OCI-LY7 (cell line): ENCODE data around the gene FRMD1. TPM values are rescaled to one million over a fixed set of nuclear protein-coding genes. Genes with fewer than 3 reads are reported as not detected.
"Not testable (repeated sequence)": the region's sequence is repeated elsewhere in the genome, so short reads cannot be mapped to it uniquely, and the experiment has no call there.

Experiments used
- BruUV-seq: library from RNA; stranded (reverse); fragments of 400-500 nt; replicated peaks from 2 replicates; lab custom pipeline; 2021; lab: Mats Ljungman, UMichigan
- CTCF ChIA-PET: fragments of 300-600 bp; sonication (Branson Sonifier 250); formaldehyde crosslinking; loops from one replicate; lab custom pipeline; 2022; ENCODE audit warnings: antibody characterized with exemption; ENCODE audit not compliant: unreplicated experiment; lab: Charles Lee
- POLR2A ChIA-PET: fragments of 300-600 bp; sonication (Branson Sonifier 250); formaldehyde crosslinking; loops from one replicate; lab custom pipeline; 2022; ENCODE audit warnings: antibody characterized with exemption; lab: Charles Lee
- DNase-seq: peaks from one replicate; pipeline ENCODE4 v3.0.0-alpha.2; 2015; ENCODE audit warnings: low spot score
- H2AFZ ChIP-seq: fragments of 200-600 bp; sonication (generic), shearing (Covaris generic); 2 replicates; pipeline ENCODE4 v1.6.1; 2014; ENCODE audit warnings: mild to moderate bottlenecking, antibody characterized with exemption, low read length, moderate library complexity
- H3K27ac ChIP-seq: fragments of 200-600 bp; sonication (generic); 2 replicates; pipeline ENCODE4 v1.5.1; 2014; ENCODE audit warnings: mixed run types, low read depth, mild to moderate bottlenecking, moderate library complexity, low read length, inconsistent platforms; ENCODE audit not compliant: poor library complexity, severe bottlenecking
- H3K36me3 ChIP-seq: fragments of 200-600 bp; sonication (generic); 2 replicates; pipeline ENCODE4 v1.6.1; 2014; ENCODE audit warnings: mild to moderate bottlenecking, antibody characterized with exemption, low read length, moderate library complexity, mixed read lengths; ENCODE audit not compliant: insufficient read depth
- H3K4me1 ChIP-seq: fragments of 200-600 bp; sonication (generic); 2 replicates; pipeline ENCODE4 v1.5.1; 2014; ENCODE audit warnings: mild to moderate bottlenecking, low read length; ENCODE audit not compliant: insufficient read depth, poor library complexity, severe bottlenecking
- H3K4me2 ChIP-seq: fragments of 200-600 bp; sonication (generic); 2 replicates; pipeline ENCODE4 v1.6.1; 2014; ENCODE audit warnings: mild to moderate bottlenecking, low read length
- H3K4me3 ChIP-seq: fragments of 200-600 bp; sonication (generic); 2 replicates; pipeline ENCODE4 v1.5.1; 2014; ENCODE audit warnings: mild to moderate bottlenecking, low read depth, low read length; ENCODE audit not compliant: poor library complexity, severe bottlenecking
- H3K79me2 ChIP-seq: fragments of 200-600 bp; sonication (generic); 2 replicates; pipeline ENCODE4 v1.6.1; 2016; ENCODE audit warnings: low read depth, mild to moderate bottlenecking, low read length, moderate library complexity, mixed read lengths; ENCODE audit not compliant: insufficient read depth
- H3K9me2 ChIP-seq: fragments of 200-600 bp; sonication (generic); 2 replicates; pipeline ENCODE4 v1.6.1; 2016; ENCODE audit warnings: mild to moderate bottlenecking, low read length, mixed read lengths; ENCODE audit not compliant: insufficient read depth
- H3K9me3 ChIP-seq: fragments of 200-600 bp; sonication (generic); 2 replicates; pipeline ENCODE4 v1.6.1; 2014; ENCODE audit warnings: mild to moderate bottlenecking, mixed run types, low read length, mixed read lengths
- H4K20me1 ChIP-seq: fragments of 200-600 bp; sonication (generic); 2 replicates; pipeline ENCODE4 v1.6.1; 2014; ENCODE audit warnings: mild to moderate bottlenecking, antibody characterized with exemption, low read length, moderate library complexity, mixed read lengths; ENCODE audit not compliant: insufficient read depth
- CTCF ChIP-seq: fragments of 200-600 bp; sonication (generic); conservative IDR thresholded peaks from 2 replicates; pipeline ENCODE4 v1.5.1; 2014; ENCODE audit warnings: mild to moderate bottlenecking, antibody characterized with exemption, low read length, moderate library complexity, mixed read lengths
- EZH2phosphoT487 ChIP-seq: fragments of 200-600 bp; sonication (generic); IDR thresholded peaks from 2 replicates; pipeline ENCODE4 v1.6.1; 2018; ENCODE audit warnings: low read depth, borderline replicate concordance, mild to moderate bottlenecking, mixed run types, antibody characterized with exemption, low read length, moderate library complexity, mixed read lengths
- intact Hi-C: fragments of 100-400 bp; cut with micrococcal nuclease; formaldehyde crosslinking; loops from one replicate; pipeline ENCODE4 v1.10.0; 2022; ENCODE audit not compliant: unreplicated experiment
- total RNA-seq, 2 experiments: library from RNA; depleted of rRNA in 1 of 2; stranded (reverse); fragments of >200 nt in 1 of 2; shearing (Covaris generic) in 1 of 2; gene quantifications; 2 replicates each; pipeline ENCODE4 v1.2.3, GENCODE V29; 2014 to 2022

Gene FRMD1
- total RNA-seq, 2 experiments from 2014 or later, result not detected

- no TSS peak for BruUV-seq
- POLR2A ChIA-PET, result no interaction called here
- Histone ChIP-seq H3K36me3 (no peaks in the 10 kb centered on the region), H2AFZ (no peak overlapping the region), H3K27ac (no peak overlapping the region), H3K4me2 (no peak overlapping the region), H3K9me2 (no peaks in the 10 kb centered on the region), H4K20me1 (no peaks in the 10 kb centered on the region), H3K79me2 (no peaks in the 10 kb centered on the region), H3K9me3 (no peaks in the 10 kb centered on the region), H3K4me1 (no peaks in the 10 kb centered on the region), H3K4me3 (no peak overlapping the region)
- intact Hi-C loops, result no loop called here
- DNase-seq, result no peak
- CTCF ChIA-PET, result no interaction called here
- TF ChIP-seq EZH2phosphoT487 (no peak), CTCF (no peak)
Measured at GRCh38 chr6:168080393-168081077, 1.5 kb upstream of the FRMD1 start.

DNA sequence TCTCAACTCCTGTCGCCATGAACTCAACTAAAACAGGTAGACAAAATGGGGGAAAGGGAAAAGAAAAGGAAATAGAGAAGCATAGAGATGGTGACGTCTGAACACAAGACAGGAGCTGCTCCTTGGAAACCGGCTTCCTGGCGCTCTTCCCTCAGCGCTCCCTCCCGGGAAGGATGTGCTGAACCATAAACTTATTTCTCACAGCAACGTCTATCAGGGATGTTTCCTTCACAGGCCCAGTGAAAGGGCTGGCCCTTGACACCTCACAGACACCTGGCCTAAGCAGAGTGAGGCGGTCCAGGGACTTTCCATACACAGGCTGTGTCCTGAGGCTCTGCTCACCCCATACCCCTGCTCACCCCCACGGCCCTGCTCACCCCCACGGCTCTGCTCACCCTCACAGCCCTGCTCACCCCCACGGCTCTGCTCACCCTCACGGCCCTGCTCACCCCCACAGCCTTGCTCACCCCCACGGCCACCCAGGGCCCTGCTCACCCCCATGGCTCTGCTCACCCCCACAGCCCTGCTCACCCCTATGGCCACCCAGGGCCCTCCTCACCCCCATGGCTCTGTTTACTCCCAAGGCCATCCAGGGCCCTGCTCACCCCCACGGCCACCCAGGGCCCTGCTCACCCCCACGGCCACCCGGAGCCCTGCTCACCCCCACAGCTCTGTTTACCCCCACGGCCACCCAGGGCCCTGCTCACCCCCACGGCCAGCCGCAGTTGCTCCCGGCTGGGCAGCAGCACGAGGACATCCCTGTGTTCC is 653 bp downstream of the FRMD1 start:
- H3K9me3 ChIP-seq, result no peaks in the 10 kb centered on the region
- no peaks in the 10 kb centered on the region for H3K9me2 ChIP-seq
- no peaks in the 10 kb centered on the region for H3K79me2 ChIP-seq
- no TSS peak for BruUV-seq
- no peak overlapping the region for H3K4me3 ChIP-seq
- H3K4me1 ChIP-seq, result no peaks in the 10 kb centered on the region
- intact Hi-C loops, result no loop called here
- no peak for DNase-seq
- H3K4me2 ChIP-seq, result no peak overlapping the region
- CTCF ChIA-PET, result no interaction called here
- no peaks in the 10 kb centered on the region for H4K20me1 ChIP-seq
- POLR2A ChIA-PET, result no interaction called here
- no peak overlapping the region for H3K27ac ChIP-seq
- no peaks in the 10 kb centered on the region for H3K36me3 ChIP-seq
- TF ChIP-seq EZH2phosphoT487, result no peak
- no peak for TF ChIP-seq CTCF
- no peak overlapping the region for H2AFZ ChIP-seq

DNA sequence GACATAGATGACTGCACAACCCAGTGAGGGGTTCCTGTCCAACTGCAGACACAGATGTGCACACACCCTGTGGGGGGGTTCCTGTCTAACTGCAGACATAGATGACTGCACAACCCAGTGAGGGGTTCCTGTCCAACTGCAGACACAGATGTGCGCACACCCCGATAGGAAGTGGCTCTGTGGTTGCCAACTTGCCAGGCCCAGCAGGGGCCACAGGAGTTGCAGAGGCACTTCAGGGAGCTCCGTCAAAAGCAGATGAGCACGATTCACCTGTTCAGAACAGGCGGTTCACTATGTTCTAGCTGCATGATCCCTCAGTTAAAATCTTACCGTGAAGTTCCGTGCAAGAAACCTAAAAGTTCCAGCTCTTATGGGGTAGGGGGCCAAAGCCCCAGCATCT is 1.6 kb downstream of the FRMD1 start:
- H2AFZ ChIP-seq, CTCF ChIA-PET, H4K20me1 ChIP-seq, H3K9me2 ChIP-seq, H3K4me2 ChIP-seq, BruUV-seq, H3K4me1 ChIP-seq, DNase-seq, H3K9me3 ChIP-seq, H3K79me2 ChIP-seq, H3K4me3 ChIP-seq, H3K36me3 ChIP-seq, POLR2A ChIA-PET, intact Hi-C loops, H3K27ac ChIP-seq: not testable (repeated sequence)
